Inferior parietal cortex (tissue), 1 donor: ENCODE measurements around the gene ABTB2.
"Not testable (repeated sequence)": the region's sequence is repeated elsewhere in the genome, so short reads cannot be mapped to it uniquely, and the experiment has no call there.

ENCODE experiments used
- DNase-seq: peaks from one replicate; pipeline ENCODE4 v3.0.0-alpha.2; 2016; ENCODE audit errors: extremely low spot score

Gene ABTB2

DNA sequence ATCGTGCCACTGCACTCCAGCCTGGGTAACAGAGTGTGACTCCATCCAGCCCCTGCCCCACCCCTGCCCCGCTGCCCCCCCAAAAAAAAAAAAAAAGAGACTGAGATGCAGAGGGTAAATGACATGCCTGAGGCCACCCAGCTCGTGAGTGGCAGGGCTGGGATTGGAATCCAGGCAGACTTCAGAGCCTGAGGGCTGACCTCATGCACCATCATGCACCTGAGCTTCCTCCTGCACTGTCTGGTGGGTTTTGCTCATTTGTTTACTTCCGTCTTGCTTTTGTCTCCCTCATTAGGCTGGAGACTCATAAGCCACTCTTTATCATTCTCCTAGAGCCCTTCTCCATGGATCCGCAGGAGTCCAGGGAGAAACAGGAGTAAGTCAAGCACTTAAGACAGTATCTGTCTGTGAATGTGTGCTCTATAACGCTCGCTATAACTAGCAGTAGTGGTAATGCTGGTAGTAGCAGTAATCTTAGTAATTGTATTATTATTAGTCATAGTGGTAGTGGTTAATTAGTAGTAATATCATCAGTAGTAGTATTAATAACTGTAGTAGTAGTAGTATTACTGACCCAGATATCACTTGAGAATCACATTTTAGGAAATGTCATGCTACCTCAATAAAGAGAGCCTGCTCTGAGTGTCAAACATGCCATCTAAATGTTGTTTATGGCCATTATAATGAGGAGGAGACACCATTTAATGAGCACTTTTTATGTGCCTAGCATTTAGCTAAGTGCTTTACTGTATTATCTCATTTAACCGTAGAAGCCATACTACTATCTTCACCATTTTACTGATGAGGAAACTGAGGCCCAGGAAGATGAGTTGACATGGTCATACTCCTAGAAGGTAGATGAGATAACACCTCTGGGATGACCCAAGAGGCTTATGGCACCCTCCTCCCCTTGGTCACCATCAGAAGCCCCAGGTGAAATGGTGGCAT, 167.3 kb downstream of the ABTB2 start:
- no peak for DNase-seq

DNA sequence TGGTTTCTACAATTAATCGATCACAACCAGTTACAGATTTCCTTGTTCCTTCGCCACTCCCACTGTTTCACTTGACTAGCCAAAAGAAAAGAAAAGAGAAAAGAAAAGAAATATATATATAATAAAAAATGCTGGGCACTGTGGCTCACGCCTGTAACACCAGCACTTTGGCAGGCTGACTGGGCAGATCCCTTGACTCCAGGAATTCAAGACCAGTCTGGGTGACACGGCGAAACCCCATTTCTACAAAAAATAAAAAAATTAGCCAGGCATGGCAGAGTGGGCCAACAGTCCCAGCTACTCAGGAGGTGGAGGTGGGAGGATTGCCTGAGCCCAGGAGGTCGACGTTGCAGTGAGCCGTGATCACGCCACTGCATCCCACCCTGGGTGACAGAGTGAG, 168.6 kb downstream of the ABTB2 start:
- DNase-seq, result no peak

- no peak for DNase-seq
Measured at GRCh38 chr11:34188181-34188580, 169.6 kb downstream of the ABTB2 start.

GRCh38 chr11:34185926-34186841, 171.6 kb downstream of the ABTB2 start:
- DNase-seq, result no peak

DNA sequence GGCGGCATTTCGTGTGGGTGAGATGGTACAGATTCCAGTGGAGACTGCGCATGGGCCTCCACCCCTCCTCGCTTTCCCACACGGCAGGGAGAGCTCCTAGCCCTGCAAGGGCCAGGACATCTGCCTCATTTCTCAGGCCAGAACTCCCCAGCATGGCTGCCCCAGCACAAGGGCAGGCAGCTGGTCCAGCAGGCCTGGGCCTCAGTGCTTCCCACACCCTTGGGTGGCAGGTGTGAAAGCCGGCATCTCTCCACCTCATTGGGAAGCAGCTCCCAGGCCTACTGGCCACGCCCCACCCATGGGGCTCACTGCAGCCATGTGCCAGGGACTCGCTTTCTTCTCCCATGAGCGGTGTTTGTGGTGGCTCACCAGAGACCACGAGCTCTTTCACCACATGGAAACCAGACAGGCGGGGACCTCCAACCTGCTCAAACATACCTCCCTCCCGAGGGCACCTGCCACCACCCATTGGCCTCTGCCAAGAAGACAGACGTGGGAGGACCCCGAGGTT, 173.2 kb downstream of the ABTB2 start:
- no peak for DNase-seq

- DNase-seq, result no peak
Measured at GRCh38 chr11:34183848-34184391, 173.9 kb downstream of the ABTB2 start.

GRCh38 chr11:34182921-34183685, 174.7 kb downstream of the ABTB2 start:
- DNase-seq, result no peak

- no peak for DNase-seq
Measured at GRCh38 chr11:34182425-34182824, 175.4 kb downstream of the ABTB2 start.

- no peak for DNase-seq
Measured at GRCh38 chr11:34181856-34182405, 175.9 kb downstream of the ABTB2 start.

DNA sequence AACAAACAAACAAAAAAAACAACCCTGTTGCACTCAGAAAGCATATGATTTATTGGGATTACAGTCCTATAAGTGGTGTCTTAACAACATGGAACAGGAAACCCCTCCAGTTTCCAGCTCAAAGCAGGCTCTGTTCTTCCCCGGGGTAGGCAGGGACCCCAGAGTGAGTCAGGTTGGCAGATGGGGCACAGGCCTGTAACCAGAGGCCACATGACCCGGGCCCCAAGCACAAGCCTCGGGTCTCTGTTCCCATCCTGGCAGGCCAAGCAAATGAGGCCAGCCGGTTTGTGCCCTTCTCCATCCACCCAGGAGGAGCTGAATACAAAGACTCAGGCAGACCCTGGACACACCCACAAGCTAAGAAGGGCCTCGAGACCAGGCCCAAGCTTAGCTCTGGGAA, 176.6 kb downstream of the ABTB2 start:
- no peak for DNase-seq

- DNase-seq, result not testable (repeated sequence)
Measured at GRCh38 chr11:34180814-34181165, 177.0 kb downstream of the ABTB2 start.

DNA sequence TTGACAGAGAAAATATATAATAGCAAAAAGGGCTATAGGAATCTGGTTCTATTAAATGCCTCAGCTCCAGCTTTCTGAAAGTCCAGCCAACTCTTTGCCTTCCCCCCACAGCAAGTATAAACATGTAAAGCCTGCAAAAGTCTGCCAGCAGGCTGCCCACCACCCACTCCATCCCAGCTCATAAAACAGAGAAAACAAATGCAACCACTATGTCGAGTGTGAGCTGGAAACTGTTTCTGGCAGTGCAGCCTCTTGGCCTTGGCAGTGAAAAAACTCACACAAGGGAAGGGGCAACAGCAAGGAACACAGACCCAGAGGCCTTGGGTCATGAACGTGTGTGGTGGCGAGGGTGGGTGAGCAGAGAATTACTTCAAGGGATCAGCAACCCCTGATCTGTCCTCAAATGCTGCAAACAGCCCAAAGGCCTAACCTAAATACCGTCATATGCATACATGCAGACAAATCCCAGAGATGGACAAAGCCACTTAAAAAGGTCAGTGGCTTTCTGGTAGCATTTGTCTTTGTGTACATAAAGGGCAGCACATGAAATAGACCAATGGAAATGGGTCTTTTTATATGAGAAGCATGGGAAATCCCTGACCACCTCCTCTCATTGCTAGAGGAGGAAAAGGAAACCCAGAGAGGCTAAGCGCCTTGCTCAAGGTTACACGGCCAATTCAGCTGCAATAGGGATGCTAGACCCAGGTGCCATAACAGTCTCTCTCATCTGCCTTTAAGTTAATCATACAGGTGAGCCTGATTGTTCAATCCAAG, 177.6 kb downstream of the ABTB2 start:
- no peak for DNase-seq

DNA sequence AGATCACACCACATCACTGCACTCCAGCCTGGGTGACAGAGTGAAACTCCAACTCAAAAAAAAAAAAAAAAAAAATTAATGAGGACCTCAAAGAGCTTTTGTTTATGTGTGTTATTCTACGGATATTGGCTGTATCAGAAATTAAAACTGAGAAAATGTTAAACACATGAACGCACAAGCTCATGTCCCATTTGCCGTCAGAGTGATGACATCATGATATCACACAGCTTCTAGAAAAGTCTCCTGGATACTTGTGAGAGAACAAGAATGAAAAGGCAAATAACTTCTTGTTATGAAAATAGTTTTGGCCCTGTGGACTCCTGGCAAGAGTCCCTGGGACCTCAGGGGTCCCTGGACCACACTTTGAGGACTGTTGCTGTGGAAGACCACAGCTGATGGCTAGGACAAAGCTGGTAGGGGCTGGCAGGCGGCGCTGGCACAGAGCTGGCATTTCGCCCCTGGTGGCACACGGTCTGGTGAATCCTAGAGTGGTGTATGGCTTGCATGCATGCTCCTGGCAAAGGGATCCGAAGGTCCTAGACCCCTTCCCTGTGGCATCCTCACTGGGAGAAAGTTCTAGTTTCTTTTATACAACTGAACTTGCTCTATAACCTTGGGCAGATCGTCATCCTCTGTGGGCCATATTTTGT, 178.7 kb downstream of the ABTB2 start:
- DNase-seq, result no peak

- no peak for DNase-seq
Measured at GRCh38 chr11:34178209-34178821, 179.5 kb downstream of the ABTB2 start.

DNA sequence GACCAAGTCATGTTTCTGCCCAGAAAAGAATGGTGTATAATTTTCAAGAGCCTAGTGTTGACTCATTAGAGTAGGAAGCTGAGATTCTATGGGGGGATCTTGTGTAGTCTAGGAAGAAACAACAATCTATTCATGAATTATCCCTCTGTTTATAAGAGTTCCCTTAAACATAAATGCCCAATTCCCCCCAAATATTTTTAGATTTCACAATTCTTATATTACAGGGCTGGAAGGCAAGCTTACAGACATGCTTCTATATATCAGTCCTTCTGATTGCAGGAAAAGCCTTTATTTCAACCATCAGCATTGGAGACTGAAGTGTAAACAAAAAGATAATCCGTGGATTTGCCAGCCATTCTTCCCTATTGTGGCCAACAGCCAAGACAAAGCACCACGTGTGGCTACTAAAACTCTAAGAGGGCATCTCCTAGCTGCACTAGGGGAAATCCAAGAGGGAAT, 181.0 kb downstream of the ABTB2 start:
- DNase-seq, result peak; percentile 45

DNA sequence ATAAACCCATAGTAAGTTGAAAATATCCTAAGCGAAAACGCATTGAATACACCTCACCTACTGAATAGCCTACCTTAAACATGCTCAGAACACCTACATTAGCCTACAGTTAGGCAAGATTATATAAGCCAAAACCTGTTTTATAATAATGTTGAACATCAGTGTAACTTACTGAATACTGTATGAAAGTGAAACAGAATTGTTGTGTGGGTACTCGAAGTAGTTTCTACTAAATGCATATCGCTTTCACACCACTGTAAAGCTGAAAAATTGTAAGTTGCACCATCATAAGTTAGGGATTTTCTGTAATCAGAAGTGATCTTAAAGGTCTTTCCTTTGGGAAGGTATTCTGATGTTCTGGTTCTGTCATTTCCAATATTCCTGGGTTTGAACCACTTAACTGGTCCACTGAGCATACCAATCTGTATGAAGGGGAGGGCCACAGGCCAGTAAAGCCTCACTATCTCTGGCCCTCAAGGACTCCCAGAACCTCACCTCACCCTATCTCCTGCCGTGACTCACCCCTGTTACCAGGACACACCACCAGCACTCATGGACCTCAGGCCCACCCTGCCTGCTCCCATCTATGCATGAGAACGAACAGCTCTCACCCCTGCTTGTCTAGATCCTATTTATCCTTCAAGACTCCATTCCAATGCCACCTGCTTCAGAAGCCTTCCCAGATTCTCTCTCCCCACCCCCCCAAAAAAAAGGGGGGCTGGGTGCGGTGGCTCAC, 182.4 kb downstream of the ABTB2 start:
- DNase-seq, result no peak

- peak; percentile 80 for DNase-seq
Measured at GRCh38 chr11:34174412-34175041, 183.3 kb downstream of the ABTB2 start.

DNA sequence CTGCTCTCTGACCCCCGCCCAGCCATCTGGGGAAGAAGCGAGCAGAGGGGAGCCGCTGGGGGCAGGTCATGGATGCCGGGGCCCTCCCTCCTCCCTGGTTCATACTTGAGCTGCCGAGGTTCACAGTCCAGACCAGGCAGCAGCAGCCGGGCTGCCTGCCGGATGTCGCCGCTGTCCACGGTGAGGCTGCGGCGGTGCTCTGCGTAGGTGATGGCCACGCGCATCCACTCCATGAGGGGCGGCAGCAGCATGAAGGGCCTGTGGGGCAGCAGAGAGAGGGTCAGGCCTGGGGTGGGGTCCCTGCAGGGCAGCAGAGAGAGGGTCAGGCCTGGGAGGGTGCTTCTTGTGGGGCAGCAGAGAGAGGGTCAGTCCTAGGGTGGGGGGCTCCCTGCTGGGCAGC, 184.8 kb downstream of the ABTB2 start:
- DNase-seq, result no peak
